Loucy (cell line): ENCODE measurements around the gene DYNC1I2.

Source experiments
- H2AFZ ChIP-seq: fragments of 200-600 bp; sonication (generic); 2 replicates; pipeline ENCODE4 v1.6.0; 2016; ENCODE audit warnings: antibody characterized with exemption, mild to moderate bottlenecking, low read length, moderate library complexity
- H3F3A ChIP-seq: fragments of 200-600 bp; 2 replicates; pipeline ENCODE4 v1.6.0; 2016; ENCODE audit warnings: antibody characterized with exemption, low read depth, mild to moderate bottlenecking
- H3K27me3 ChIP-seq: fragments of 200-600 bp; sonication (generic); 2 replicates; pipeline ENCODE4 v1.6.1; 2014; ENCODE audit warnings: low read length, mild to moderate bottlenecking; ENCODE audit not compliant: insufficient read depth, poor library complexity, severe bottlenecking
- H3K36me3 ChIP-seq: fragments of 200-600 bp; sonication (generic); 2 replicates; pipeline ENCODE4 v1.6.1; 2016; ENCODE audit warnings: low read length; ENCODE audit not compliant: insufficient read depth
- H3K4me1 ChIP-seq: fragments of 200-600 bp; sonication (generic); 2 replicates; pipeline ENCODE4 v1.5.1; 2014; ENCODE audit warnings: low read length, mild to moderate bottlenecking; ENCODE audit not compliant: insufficient read depth, poor library complexity, severe bottlenecking
- H3K4me2 ChIP-seq: fragments of 200-600 bp; sonication (generic); 2 replicates; pipeline ENCODE4 v1.6.0; 2014; ENCODE audit warnings: antibody characterized with exemption, low read length, low read depth, mild to moderate bottlenecking; ENCODE audit not compliant: poor library complexity, severe bottlenecking
- H3K4me3 ChIP-seq: fragments of 200-600 bp; sonication (generic); 2 replicates; pipeline ENCODE4 v1.5.1; 2014; ENCODE audit warnings: low read length, mild to moderate bottlenecking, mixed read lengths; ENCODE audit not compliant: poor library complexity, severe bottlenecking
- H3K79me2 ChIP-seq: fragments of 200-600 bp; sonication (generic); 2 replicates; pipeline ENCODE4 v1.6.1; 2014; ENCODE audit warnings: low read length; ENCODE audit not compliant: insufficient read depth
- H3K9ac ChIP-seq: fragments of 200-600 bp; sonication (generic); 2 replicates; pipeline ENCODE4 v1.6.0; 2014; ENCODE audit warnings: mild to moderate bottlenecking, low read depth, low read length, moderate library complexity; ENCODE audit not compliant: poor library complexity, severe bottlenecking
- H3K9me2 ChIP-seq: fragments of 200-600 bp; sonication (generic); replicated peaks from 2 replicates; pipeline ENCODE4 v1.6.1; 2016; ENCODE audit warnings: low read depth, low read length, mixed read lengths
- H3K9me3 ChIP-seq: fragments of 200-600 bp; sonication (generic); 2 replicates; pipeline ENCODE4 v1.6.1; 2014; ENCODE audit warnings: mild to moderate bottlenecking, antibody characterized with exemption, low read length, low read depth; ENCODE audit not compliant: insufficient read depth
- H4K20me1 ChIP-seq: fragments of 200-600 bp; sonication (generic); 2 replicates; pipeline ENCODE4 v1.6.0; 2014; ENCODE audit warnings: antibody characterized with exemption, low read length, mild to moderate bottlenecking; ENCODE audit not compliant: insufficient read depth, poor library complexity, severe bottlenecking
- EZH2phosphoT487 ChIP-seq: fragments of 200-600 bp; IDR thresholded peaks from 2 replicates; pipeline ENCODE4 v1.6.1; 2018; ENCODE audit warnings: antibody characterized with exemption, mild to moderate bottlenecking, moderate library complexity, borderline replicate concordance
- TF ChIP-seq, protein P1 (sequence below): fragments of 200-600 bp; sonication (generic); conservative IDR thresholded peaks from 2 replicates; pipeline ENCODE4 v1.5.1; 2014; ENCODE audit warnings: mild to moderate bottlenecking, antibody characterized with exemption, low read length

Gene DYNC1I2

DNA sequence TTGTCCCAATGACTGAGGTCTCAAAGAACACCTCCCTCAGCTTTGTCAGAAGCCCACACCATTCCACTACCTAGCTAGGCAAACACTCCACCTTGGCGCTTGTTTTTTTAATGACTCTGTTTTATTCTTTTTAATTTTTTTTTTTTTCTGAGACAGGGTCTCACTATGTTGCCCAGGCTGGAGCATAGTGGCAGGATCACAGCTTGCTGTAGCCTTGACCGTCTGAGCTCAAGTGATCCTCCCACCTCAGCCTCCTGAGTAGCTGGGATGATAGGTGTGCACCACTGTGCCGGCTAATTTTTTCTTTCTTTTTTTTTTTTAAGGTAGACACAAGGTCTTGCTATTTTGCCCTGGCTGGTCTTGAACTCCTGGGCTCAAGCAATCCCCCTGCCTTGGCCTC lies 104.9 kb downstream of the DYNC1I2 start:
- H3F3A ChIP-seq = no peaks in the 10 kb centered on the region
- no peaks in the 10 kb centered on the region for H3K9me2 ChIP-seq
- H3K4me3 ChIP-seq = no peak overlapping the region
- no peak overlapping the region for H2AFZ ChIP-seq
- H3K27me3 ChIP-seq = no peaks in the 10 kb centered on the region
- no peak overlapping the region for H3K4me2 ChIP-seq
- peaks cover 40% of the 10 kb centered on the region; the same call in 1 of the 2 replicates for H3K36me3 ChIP-seq
- no peaks in the 10 kb centered on the region for H3K4me1 ChIP-seq
- H3K9ac ChIP-seq = no peak overlapping the region
- H3K9me3 ChIP-seq = no peaks in the 10 kb centered on the region
- no peaks in the 10 kb centered on the region for H3K79me2 ChIP-seq
- H4K20me1 ChIP-seq = no peaks in the 10 kb centered on the region
- TF ChIP-seq, protein P1, sequence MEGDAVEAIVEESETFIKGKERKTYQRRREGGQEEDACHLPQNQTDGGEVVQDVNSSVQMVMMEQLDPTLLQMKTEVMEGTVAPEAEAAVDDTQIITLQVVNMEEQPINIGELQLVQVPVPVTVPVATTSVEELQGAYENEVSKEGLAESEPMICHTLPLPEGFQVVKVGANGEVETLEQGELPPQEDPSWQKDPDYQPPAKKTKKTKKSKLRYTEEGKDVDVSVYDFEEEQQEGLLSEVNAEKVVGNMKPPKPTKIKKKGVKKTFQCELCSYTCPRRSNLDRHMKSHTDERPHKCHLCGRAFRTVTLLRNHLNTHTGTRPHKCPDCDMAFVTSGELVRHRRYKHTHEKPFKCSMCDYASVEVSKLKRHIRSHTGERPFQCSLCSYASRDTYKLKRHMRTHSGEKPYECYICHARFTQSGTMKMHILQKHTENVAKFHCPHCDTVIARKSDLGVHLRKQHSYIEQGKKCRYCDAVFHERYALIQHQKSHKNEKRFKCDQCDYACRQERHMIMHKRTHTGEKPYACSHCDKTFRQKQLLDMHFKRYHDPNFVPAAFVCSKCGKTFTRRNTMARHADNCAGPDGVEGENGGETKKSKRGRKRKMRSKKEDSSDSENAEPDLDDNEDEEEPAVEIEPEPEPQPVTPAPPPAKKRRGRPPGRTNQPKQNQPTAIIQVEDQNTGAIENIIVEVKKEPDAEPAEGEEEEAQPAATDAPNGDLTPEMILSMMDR = no peak
- no peak for TF ChIP-seq EZH2phosphoT487

DNA sequence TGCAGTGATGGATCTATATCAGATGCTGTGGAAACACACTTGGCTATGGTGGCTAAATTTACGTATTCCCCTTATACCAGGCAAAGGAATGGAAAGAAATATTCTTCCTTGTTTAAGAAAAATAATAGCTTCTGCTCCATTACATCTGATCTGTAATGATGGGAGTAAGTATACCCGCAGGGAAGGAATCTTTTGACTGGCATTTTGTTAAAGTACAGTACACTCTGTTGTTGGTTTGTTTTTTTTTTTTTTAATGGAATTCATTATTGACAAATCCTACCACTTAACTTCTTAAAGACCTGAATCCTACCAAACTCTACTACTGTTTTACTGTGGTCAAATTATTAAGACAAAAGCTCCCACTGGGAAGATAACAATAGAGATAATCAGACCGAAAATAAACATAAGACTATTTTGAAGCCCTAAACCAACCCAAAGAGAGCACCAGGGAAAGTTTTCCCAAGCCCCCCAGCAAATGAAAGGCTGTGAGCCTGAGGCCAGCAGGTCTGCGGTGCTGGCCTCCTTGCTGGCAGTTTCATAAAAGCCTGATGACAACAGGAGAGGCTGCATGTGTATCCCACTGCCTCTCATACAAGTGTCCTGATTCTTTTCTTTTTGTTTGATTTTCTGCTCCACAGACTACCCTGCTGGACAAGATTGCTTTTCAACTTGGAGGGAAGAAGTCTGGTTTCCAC lies 105.8 kb downstream of the DYNC1I2 start:
- Histone ChIP-seq H3K9me3 (no peaks in the 10 kb centered on the region), H3K27me3 (no peaks in the 10 kb centered on the region), H2AFZ (no peak overlapping the region), H3K9me2 (no peaks in the 10 kb centered on the region), H3K79me2 (no peaks in the 10 kb centered on the region), H3K4me3 (no peak overlapping the region), H4K20me1 (no peaks in the 10 kb centered on the region), H3K36me3 (peaks cover 31% of the 10 kb centered on the region; the same call in 1 of the 2 replicates), H3F3A (no peaks in the 10 kb centered on the region), H3K4me2 (no peak overlapping the region), H3K4me1 (peaks cover 3% of the 10 kb centered on the region), H3K9ac (no peak overlapping the region)
- TF ChIP-seq EZH2phosphoT487 = no peak
- TF ChIP-seq, protein P1 = no peak

DNA sequence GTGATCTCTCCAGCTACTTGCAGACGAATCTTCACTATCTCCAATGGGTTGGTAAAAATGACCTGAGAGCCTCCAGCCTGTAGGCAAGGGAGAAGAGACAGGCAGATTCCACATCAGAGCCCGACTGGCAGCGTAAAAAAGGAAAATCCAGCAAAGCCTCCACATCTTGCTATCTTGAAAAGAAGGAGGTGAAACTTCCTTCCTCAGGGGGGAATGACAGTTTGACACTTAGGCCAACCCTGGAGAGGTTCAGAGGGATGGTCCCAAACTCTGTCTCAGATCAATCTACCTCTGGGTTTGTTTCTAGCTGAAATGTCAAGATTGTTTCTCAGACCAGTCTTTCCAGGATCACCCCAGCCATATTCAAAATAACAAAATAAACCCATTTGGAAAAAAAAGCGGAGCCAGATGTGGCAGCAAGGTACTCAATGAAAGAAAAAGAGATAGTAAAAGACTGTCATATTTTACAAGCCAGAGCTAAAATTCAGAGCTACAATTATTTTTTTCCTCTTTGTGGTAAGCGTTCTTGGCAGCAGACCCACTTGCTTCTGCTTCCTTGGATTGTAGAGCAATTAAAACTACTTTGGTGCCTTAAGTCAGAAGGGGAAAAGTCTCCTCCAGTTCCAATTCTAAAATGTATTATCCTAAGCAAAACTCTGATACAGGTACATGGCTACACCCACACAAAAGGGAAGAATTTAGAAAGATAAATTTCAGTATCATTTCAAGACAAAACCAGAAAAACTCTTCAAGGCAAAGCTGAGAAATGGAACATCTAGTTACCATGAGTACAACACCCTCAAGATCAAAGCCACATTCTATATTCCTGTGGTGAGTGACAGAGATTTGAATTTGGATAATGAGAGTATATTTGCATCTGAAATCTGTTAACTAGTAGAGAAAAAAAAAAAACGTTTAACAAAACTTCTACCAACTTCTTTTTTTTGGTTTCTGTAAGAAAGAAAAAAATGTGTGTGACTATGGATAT lies 106.7 kb downstream of the DYNC1I2 start:
- H3K9ac ChIP-seq = no peak overlapping the region
- no peak overlapping the region for H2AFZ ChIP-seq
- no peaks in the 10 kb centered on the region for H3K9me2 ChIP-seq
- no peaks in the 10 kb centered on the region for H3K79me2 ChIP-seq
- H3K4me1 ChIP-seq = peaks cover 12% of the 10 kb centered on the region
- H4K20me1 ChIP-seq = no peaks in the 10 kb centered on the region
- no peaks in the 10 kb centered on the region for H3F3A ChIP-seq
- TF ChIP-seq EZH2phosphoT487 = no peak
- TF ChIP-seq, protein P1 = no peak
- H3K27me3 ChIP-seq = no peaks in the 10 kb centered on the region
- no peaks in the 10 kb centered on the region for H3K9me3 ChIP-seq
- no peak overlapping the region for H3K4me3 ChIP-seq
- H3K4me2 ChIP-seq = no peak overlapping the region
- peaks cover 31% of the 10 kb centered on the region; the same call in 1 of the 2 replicates for H3K36me3 ChIP-seq
